NOMO-1 treated with dmso at 0.1 percent for 144 hours (cell line): ENCODE measurements around the gene INAFM2.

ENCODE experiments used
- DNase-seq: peaks from one replicate; lab custom pipeline; 2025; ENCODE audit not compliant: unreplicated experiment; lab: John Stamatoyannopoulos, UW

The INAFM2 gene

DNA sequence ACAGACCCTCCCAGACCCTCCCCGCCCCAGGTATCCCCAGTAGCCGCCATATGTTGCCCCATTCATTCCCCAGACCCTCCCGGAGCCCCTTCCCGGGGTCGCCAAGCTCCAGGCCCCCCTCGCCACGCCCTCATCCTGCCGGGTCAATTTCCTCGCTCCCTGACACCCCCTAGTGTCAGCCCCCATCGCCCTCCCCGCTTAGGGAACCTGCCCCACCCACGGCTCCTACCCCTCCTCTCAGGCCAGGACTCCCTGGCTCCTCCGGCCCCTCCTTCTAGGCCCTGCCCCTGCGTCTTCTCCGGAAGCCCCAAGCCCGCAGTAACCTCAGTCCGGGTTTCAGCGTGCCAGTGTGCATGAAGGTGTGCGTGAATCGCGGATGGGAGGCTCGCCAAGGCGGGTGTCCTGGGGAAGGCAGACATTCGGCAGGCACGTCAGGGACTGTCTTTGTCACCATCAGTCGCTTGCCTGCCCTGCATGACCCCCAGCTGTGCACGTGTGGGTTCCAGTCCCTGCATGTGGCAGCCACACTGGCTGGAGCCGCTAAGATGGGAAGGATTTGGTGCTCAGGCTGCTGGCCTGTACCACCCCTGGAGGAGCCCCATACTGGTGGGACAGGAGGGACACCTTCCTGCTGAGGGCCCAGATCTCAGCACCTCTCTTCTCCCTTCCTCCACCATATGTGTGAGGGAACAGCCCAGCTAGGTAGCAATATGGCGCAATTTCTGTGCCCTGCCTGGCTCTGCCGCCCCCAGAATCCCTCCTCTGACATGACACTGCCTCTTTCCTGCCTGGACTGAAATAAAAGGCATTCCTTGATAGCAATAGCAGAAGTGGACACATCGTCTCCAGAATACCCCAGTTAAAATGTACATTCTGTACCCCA lies 35.2 kb downstream of the INAFM2 start:
- no peak for DNase-seq

DNA sequence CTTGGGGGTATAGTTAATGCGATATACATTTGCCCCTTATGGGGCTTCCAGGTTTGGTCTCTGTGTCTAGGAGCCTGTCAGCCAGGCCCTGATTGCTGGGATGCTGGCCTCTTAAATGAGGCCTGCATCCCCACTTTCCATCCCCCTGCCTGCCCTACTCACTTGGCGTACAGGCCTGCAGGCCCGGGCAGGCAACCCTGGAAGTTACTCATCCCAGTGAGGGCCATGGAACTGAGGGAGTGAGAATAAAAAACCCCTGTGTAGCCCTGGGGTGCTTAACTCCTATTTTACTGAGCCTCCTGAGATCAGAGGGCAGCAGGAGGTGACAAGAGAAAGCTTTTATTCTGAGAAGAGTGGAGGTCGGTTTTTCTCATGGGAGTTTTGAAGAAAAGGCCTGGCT lies 36.5 kb downstream of the INAFM2 start:
- no peak for DNase-seq

DNA sequence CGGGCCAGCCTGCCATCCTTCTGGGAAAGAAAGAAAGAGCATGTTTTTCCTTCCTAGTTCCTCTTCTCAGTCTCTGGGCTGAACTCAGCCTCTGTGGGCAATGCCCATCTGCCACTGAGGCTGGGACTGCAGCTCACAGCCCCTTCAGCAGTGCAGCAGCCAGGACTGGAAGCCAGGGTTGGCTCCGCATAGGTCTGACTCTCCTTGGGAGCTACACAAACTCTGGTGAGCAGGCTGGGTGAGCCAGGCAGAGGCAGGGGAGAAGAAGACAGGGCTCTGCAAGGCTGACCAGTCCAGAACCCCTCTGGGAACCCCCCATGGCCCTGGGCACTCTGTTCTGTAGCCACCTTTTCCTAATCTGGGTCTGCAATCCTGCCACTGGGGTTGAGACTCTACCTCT lies 38.1 kb downstream of the INAFM2 start:
- no peak for DNase-seq

DNA sequence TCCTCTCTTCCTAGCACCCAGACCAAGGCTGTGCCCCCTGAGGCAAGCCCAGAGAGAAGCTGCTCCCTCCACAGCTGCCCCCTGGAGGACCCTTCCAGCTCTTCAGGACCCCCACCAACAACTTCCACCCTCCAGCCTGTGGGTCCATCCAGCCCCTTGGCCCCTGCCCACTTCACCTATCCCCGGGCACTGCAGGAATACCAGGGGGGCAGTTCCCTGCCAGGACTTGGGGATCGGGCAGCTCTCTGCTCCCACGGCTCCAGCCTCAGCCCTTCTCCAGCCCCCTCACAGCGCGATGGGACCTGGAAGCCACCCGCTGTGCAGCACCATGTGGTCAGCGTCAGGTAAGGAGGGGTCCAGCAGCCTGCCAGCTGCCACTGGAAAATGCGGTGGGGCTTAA lies 40.1 kb downstream of the INAFM2 start:
- DNase-seq: no peak

DNA sequence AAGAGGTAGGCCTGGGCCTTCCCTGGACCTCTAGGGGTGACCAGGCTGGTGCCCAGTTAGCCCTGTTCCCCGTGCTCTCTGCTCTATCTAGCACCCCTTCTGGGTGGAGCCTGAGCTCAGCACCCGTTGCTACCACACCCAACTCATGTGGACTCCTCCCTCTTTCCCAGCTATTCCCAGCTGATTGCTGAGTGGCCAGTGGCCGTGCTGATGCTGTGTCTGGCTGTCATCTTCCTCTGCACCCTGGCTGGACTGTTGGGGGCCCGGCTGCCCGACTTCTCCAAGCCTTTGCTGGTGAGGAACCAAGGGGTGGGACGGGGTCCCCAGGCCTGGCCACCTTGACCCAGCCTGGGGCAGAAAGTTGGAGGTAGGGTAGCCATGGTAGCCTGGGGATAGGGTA lies 40.8 kb downstream of the INAFM2 start:
- DNase-seq: no peak

DNA sequence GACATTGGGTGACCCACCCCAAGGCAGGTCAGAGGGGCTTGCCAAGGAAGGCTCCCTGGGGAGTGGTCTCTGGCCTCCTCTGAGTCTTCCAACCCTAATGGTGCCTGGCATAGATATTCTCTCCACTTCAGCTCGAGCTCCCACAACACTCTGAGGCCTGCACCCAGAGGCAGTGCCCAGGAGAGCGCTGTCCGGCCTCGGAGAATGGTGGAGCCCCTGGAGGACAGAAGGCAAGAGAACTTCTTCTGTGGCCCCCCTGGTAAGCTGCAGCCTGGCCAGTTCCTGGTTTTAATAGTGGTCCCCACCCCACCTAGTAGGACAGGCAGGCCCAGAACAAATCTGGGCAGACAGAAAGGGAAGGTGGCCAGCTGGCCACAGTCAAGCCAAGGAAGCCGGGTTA lies 41.5 kb downstream of the INAFM2 start:
- no peak for DNase-seq

DNA sequence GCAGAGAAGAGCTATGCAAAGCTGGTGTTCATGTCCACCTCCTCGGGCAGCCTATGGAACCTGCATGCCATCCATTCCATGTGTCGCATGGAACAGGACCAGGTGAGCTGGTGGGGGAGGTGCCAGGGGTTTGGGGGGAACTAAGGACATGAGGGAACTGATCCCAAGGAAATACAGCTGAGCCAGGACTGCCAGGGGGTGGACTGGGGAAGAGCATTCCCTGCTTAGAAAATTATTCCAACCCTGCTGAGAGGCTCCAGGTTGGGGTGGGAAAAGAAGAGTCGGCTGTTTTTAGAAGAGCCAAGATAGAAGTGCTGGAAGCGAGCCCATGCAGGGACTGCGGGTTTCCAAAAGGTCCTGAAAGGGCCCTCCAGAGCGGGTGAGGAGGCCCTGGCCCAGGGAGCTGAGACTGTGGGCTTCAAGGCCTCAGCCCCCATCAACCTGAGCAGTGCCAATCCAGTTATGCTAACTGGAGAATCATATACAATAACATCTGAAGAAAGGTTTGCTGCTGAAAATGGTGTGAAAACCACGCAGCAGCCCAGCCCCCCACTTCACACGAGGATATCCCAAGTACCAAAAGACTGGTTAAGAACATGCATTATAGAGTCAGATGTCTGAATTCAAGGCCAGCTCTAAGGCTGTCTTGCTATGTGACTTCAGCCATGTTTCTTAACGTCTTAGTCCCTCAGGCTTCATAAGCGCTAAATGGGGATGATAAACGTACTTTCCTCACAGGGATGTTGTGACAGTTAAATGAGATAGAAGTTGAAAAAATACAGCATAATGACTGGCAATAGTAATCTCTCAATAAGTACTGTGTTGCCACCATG lies 42.3 kb downstream of the INAFM2 start:
- DNase-seq: no peak

DNA sequence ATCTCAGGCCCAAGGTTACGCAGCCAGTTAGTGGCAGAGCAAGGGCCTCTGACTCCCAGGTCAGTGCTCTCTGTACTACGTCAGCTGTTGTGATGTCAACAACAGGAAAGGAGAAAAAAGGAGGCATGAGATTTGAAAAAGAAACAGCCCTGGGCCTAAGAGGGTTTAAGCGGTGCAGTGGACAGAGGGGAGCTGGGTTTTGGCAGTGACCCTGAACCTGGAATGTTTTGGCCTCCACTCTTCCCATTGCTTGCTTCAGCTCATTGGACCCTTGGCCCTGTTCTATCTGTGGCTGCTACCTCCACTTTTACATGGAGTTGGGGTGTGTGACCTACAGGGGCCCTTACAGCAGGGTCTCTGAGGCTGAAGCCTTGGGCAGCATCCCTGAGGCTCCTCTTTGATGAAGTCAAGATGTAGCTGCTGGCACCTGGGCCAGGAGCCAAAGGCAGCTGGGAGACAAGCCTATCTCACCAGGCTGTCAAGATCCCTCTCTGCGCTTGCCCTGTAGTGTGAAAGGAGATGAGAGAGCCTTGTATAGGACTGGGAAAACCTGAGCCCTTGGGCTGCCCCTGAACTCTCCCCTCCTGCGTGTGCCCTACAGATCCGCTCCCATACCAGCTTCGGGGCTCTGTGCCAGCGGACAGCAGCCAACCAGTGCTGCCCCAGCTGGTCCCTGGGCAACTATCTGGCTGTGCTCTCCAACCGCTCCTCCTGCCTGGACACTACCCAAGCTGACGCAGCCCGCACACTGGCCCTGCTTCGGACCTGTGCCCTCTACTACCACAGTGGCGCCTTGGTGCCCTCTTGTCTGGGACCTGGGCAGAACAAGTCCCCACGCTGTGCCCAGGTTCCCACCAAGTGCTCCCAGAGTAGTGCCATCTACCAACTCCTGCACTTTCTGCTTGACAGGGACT lies 43.2 kb downstream of the INAFM2 start:
- DNase-seq: no peak

DNA sequence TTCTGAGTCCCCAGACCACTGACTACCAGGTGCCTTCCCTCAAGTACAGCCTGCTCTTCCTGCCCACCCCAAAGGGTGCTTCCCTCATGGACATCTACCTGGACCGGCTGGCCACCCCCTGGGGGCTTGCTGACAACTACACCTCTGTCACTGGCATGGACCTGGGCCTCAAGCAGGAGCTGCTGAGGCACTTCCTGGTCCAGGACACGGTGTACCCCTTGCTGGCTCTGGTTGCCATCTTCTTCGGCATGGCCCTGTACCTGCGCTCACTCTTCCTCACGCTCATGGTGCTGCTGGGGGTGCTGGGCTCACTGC lies 43.8 kb downstream of the INAFM2 start:
- DNase-seq: no peak

DNA sequence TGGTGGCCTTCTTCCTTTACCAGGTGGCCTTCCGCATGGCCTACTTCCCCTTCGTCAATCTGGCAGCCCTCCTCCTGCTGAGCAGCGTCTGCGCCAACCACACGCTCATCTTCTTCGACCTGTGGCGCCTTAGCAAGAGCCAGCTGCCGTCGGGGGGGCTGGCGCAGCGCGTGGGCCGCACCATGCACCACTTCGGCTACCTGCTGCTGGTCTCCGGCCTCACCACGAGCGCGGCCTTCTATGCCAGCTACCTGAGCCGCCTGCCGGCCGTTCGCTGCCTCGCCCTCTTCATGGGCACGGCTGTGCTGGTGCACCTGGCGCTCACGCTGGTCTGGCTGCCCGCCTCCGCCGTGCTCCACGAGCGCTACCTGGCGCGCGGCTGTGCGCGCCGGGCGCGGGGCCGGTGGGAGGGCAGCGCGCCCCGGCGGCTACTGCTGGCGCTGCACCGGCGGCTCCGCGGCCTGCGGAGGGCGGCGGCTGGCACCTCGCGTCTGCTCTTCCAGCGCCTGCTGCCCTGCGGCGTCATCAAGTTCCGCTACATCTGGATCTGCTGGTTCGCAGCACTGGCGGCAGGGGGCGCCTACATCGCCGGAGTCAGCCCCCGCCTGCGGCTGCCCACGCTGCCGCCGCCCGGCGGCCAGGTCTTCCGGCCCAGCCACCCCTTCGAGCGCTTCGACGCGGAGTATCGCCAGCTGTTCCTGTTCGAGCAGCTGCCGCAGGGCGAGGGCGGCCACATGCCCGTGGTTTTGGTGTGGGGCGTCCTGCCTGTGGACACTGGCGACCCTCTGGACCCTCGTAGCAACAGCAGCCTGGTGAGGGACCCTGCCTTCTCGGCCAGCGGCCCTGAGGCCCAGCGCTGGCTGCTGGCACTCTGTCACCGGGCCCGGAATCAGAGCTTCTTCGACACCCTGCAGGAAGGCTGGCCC lies 44.5 kb downstream of the INAFM2 start:
- peak; percentile 95 for DNase-seq

DNA sequence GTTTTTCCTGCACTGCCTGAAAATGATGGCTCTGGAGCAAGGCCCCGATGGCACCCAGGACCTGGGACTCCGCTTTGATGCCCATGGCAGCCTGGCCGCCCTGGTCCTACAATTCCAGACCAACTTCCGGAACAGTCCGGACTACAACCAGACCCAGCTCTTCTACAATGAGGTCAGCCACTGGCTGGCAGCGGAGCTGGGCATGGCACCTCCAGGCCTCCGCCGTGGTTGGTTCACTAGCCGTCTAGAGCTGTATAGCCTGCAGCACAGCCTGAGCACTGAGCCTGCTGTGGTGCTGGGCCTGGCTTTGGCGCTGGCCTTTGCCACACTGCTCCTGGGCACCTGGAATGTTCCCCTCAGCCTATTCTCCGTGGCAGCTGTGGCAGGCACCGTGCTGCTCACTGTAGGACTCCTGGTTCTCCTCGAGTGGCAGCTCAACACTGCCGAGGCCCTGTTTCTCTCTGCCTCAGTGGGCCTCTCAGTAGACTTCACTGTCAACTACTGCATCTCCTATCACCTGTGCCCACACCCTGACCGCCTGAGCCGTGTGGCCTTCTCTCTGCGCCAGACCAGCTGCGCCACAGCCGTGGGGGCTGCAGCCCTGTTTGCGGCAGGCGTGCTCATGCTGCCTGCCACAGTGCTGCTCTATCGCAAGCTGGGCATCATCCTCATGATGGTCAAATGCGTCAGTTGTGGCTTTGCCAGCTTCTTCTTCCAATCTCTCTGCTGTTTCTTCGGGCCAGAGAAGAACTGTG lies 45.4 kb downstream of the INAFM2 start:
- no peak for DNase-seq

DNA sequence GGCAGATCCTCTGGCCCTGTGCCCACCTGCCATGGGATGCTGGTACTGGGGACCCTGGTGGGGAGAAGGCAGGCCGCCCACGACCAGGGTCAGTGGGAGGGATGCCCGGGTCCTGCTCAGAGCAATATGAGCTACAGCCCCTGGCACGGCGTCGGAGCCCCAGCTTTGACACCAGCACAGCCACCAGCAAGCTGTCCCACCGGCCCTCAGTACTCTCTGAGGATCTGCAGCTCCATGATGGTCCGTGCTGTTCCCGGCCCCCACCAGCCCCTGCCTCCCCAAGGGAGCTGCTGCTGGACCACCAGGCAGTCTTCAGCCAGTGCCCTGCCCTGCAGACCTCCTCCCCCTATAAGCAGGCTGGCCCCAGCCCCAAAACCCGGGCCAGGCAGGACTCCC lies 46.0 kb downstream of the INAFM2 start:
- DNase-seq: no peak

DNA sequence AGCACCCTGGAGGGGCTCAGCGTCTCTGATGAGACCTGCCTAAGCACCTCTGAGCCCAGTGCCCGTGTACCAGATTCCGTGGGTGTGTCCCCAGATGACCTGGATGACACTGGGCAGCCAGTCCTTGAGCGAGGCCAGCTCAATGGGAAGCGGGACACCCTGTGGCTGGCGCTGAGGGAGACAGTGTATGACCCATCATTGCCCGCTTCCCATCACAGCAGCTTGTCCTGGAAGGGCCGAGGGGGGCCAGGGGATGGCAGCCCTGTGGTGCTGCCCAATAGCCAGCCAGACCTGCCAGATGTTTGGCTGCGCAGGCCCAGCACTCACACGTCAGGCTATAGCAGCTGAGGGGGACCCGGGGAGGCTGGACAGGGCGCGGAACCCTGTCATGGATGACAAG lies 46.5 kb downstream of the INAFM2 start:
- DNase-seq: no peak

DNA sequence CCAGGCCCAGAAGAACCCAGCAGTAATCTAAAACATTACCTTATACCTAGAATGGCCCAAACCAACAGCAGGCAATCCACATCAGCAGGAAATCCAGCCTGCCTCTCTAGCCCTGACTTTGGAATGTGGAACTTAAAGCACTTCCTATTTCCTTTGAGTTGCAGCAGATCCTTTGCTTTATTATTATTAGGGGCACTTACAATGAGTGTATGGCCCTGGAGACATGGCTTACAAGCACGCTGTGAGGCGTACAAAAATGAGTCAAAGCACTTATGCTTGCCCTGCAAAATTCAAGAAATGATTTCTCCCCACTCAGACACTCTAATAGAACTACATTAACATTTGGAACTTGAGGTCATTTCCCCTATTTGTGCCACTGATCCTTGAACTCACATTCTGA lies 49.5 kb downstream of the INAFM2 start:
- DNase-seq: no peak
